ENCODE data around the gene NECAB2. TPM values are rescaled to one million over a fixed set of nuclear protein-coding genes. Genes with fewer than 3 reads are reported as not detected.

NECAB2 gene
- polyA plus RNA-seq, 2 of the 4 experiments (the other 2 are of a cell fraction): 1.1 to 1.4 TPM

DNA sequence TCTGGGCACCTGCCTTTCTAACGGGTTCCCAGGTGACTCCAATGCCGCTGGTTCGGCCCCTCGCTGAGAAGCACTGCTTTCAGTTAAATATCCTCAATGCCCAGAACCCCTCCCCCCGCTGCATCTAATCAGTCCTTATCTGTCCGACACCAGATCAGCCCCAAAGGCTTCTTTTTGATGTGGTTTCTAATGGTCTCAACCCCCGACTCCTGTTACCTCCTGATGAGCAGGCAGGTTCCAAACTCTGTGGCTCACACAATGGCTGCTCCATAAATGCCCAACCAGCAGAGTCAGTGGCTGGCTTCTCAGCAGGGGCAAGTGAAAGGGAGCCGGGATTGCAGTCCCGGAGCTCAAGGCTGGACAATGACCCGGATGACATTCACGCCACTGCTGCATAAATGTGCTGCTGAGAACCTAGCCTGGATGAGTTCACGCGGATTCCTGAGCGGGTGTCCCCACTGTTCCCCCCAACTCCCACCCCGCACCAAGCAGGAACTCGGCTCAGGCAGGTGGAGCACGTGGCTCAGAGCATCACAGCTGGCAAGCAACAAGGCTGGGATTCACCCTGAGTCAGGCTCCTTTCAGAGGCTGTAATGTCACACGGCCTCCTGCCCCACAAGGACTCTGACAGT lies 75.6 kb downstream of the NECAB2 start:
- no peaks in the 10 kb centered on the region for H3K4me1 ChIP-seq
- FAIRE-seq: no peak
- no peak overlapping the region for H3K4me3 ChIP-seq
- no peak overlapping the region for H3K27ac ChIP-seq
- ATAC-seq: peak in 1 of 2 experiments; percentile 15; a peak in 3 of 6 replicates
- WGBS (ENCODE audit: missing lambda C conversion rate): 90% methylated on average over 17 of the region's 18 CpGs
- H3K4me2 ChIP-seq: no peak overlapping the region
- H3K9me3 ChIP-seq: no peaks in the 10 kb centered on the region
- CTCF ChIA-PET: interaction anchor here (1.1 to 11.3 kb wide), 8 partner anchors 10 to 218 kb away, joined by 4 to 87 read pairs (median 10); no protein-coding TSS in a partner anchor
- POLR2A ChIA-PET: no interaction called here
- no peak for TF ChIP-seq RCOR1 (IDR thresholded peaks at IDR 0.05; ENCODE audit: low read depth, low read length)
- no peak for TF ChIP-seq TFCP2L1 (CRISPR knock-in tag; IDR thresholded peaks at IDR 0.05)
- no peak for DNase-seq (ENCODE audit: low read depth in 1 of 2, low spot score in 1 of 2)

DNA sequence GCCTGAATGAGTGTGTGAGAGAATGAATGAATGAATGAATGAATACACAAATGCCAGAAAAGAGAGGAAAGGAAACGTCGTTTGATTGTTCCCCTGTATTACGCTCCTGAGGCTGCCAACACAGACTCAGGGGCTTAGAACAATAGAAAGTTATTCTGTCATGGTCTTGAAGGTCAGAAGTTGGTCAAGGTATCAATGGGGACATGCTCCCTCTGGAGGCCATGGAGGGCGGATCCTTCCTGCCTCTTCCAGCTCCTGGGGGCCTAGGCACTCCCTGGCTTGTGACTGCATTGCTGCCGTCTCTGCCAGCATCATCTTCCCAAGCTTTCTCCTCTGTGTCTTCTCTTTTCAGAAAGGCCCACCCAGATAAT lies 76.1 kb downstream of the NECAB2 start:
- TF ChIP-seq RAD21 (conservative IDR thresholded peaks at IDR 0.05 in 1 of 2, IDR thresholded peaks at IDR 0.05 in 1 of 2): peak; percentile 36 to 55; a peak in 4 of 5 replicates
- peak; percentile 44; the same call in 2 of the 3 replicates for TF ChIP-seq SMC3 (IDR thresholded peaks at IDR 0.05)
- TF ChIP-seq, protein P1, sequence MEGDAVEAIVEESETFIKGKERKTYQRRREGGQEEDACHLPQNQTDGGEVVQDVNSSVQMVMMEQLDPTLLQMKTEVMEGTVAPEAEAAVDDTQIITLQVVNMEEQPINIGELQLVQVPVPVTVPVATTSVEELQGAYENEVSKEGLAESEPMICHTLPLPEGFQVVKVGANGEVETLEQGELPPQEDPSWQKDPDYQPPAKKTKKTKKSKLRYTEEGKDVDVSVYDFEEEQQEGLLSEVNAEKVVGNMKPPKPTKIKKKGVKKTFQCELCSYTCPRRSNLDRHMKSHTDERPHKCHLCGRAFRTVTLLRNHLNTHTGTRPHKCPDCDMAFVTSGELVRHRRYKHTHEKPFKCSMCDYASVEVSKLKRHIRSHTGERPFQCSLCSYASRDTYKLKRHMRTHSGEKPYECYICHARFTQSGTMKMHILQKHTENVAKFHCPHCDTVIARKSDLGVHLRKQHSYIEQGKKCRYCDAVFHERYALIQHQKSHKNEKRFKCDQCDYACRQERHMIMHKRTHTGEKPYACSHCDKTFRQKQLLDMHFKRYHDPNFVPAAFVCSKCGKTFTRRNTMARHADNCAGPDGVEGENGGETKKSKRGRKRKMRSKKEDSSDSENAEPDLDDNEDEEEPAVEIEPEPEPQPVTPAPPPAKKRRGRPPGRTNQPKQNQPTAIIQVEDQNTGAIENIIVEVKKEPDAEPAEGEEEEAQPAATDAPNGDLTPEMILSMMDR (IDR thresholded peaks at IDR 0.05): peak; percentile 46; the same call in 2 of the 3 replicates
- TF ChIP-seq ZSCAN20 (CRISPR knock-in tag; IDR thresholded peaks at IDR 0.05): no peak
- no peak for TF ChIP-seq CHD2 (IDR thresholded peaks at IDR 0.05; ENCODE audit: low read length, partially characterized antibody)
- TF ChIP-seq MAZ (IDR thresholded peaks at IDR 0.05; ENCODE audit: borderline replicate concordance, low read depth, low read length): no peak
- no peak for TF ChIP-seq ESRRA (IDR thresholded peaks at IDR 0.05; ENCODE audit: borderline replicate concordance, low read length)
- H3K9me3 ChIP-seq: no peaks in the 10 kb centered on the region
- ATAC-seq: peak; percentile 61 to 84; a peak in 4 of 6 replicates
- FAIRE-seq: no peak
- H3K4me1 ChIP-seq: no peaks in the 10 kb centered on the region
- H3K27ac ChIP-seq: no peak overlapping the region
- 56% methylated on average over 5 of the region's 5 CpGs for WGBS (ENCODE audit: missing lambda C conversion rate)
- CTCF ChIA-PET: interaction anchor here (0.6 to 11.3 kb wide), 14 partner anchors 9 to 380 kb away, joined by 3 to 87 read pairs (median 4); no protein-coding TSS in a partner anchor
- POLR2A ChIA-PET: no interaction called here
- H3K4me2 ChIP-seq: no peak overlapping the region
- DNase-seq (ENCODE audit: low read depth in 1 of 2, low spot score in 1 of 2): peak; percentile 42 to 53
- no peak overlapping the region for H3K4me3 ChIP-seq

DNA sequence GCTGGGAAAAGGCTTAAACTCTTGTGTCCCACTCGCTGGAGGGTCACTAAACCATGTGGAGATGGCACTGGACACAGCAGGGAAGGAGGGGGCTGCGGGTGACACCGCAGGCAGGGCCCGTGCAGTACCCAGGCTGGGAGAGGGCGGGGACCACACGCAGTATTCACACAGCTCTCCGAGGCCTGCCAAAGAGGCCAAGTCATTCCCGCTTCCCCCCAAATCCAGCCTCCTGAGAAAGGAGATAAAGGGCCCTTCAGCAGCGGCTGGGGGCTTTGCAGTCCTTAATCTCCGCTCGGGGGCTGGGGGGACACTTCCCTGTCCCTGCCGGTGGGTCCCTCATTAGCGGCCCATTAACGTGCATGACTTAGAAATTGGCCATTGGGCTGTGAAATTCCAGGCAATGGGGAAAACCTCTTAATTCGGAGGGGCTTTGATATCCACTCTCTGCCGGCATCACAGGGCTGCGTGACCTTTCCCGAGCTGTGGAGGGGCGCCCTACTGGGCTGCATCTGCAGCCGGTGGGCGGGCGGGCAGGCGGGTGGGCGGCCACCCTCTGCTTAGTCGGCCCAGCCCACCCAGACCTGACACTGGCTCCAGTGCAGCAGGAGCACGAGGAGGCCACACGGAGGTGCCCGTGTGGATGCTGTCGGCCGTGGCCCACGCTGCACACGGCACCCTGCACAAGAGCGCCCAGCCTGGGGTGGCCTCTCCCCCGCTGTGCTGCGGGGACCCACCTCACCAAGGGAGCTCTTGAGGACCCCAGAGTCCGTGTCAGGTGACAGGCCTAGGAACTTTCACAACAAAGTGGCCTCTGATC lies 77.2 kb downstream of the NECAB2 start:
- FAIRE-seq: no peak
- POLR2A ChIA-PET: no interaction called here

More for the DNA sequence above, 77.2 kb downstream of the NECAB2 start:
- no peak for DNase-seq (ENCODE audit: low read depth in 1 of 2, low spot score in 1 of 2)
- H3K4me3 ChIP-seq: no peak overlapping the region
- no peaks in the 10 kb centered on the region for H3K9me3 ChIP-seq
- ATAC-seq: no peak
- no peak overlapping the region for H3K4me2 ChIP-seq
- CTCF ChIA-PET: interaction anchor here (0.9 to 11.3 kb wide), 14 partner anchors 10 to 91 kb away, joined by 3 to 87 read pairs (median 4); no protein-coding TSS in a partner anchor
- TF ChIP-seq NR3C1 (IDR thresholded peaks at IDR 0.05) (no peak), FOXS1 (CRISPR knock-in tag; IDR thresholded peaks at IDR 0.05) (no peak), ESRRA (IDR thresholded peaks at IDR 0.05; ENCODE audit: borderline replicate concordance, low read length) (no peak), JUN (IDR thresholded peaks at IDR 0.05) (no peak), MAFK (IDR thresholded peaks at IDR 0.05; ENCODE audit: partially characterized antibody) (no peak), RNF2 (IDR thresholded peaks at IDR 0.05; ENCODE audit: borderline replicate concordance, low read depth) (no peak), CHD2 (IDR thresholded peaks at IDR 0.05; ENCODE audit: low read length, partially characterized antibody) (no peak), CHD4 (IDR thresholded peaks at IDR 0.05; ENCODE audit: borderline replicate concordance) (no peak), BHLHE40 (IDR thresholded peaks at IDR 0.05; ENCODE audit: low read depth, low read length) (no peak)
- TF ChIP-seq, protein P2, sequence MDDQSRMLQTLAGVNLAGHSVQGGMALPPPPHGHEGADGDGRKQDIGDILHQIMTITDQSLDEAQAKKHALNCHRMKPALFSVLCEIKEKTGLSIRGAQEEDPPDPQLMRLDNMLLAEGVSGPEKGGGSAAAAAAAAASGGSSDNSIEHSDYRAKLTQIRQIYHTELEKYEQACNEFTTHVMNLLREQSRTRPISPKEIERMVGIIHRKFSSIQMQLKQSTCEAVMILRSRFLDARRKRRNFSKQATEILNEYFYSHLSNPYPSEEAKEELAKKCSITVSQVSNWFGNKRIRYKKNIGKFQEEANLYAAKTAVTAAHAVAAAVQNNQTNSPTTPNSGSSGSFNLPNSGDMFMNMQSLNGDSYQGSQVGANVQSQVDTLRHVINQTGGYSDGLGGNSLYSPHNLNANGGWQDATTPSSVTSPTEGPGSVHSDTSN (IDR thresholded peaks at IDR 0.05): no peak
- TF ChIP-seq, protein P3, sequence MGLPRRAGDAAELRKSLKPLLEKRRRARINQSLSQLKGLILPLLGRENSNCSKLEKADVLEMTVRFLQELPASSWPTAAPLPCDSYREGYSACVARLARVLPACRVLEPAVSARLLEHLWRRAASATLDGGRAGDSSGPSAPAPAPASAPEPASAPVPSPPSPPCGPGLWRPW (IDR thresholded peaks at IDR 0.05): no peak
- TF ChIP-seq, protein P4, sequence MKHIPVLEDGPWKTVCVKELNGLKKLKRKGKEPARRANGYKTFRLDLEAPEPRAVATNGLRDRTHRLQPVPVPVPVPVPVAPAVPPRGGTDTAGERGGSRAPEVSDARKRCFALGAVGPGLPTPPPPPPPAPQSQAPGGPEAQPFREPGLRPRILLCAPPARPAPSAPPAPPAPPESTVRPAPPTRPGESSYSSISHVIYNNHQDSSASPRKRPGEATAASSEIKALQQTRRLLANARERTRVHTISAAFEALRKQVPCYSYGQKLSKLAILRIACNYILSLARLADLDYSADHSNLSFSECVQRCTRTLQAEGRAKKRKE (CRISPR knock-in tag; IDR thresholded peaks at IDR 0.05; ENCODE audit: low read depth): no peak
- H3K4me1 ChIP-seq: no peaks in the 10 kb centered on the region
- H3K27ac ChIP-seq: no peak overlapping the region
- 65% methylated on average over 19 of the region's 36 CpGs for WGBS (ENCODE audit: missing lambda C conversion rate)

Measured in A549 (cell line).